Sigmoid colon (tissue), 7 donors: Measurements from ENCODE around the gene TRMT112. TPM values are rescaled to one million over a fixed set of nuclear protein-coding genes. Genes with fewer than 3 reads are reported as not detected.

ENCODE experiments used
- DNase-seq: peaks from one replicate; pipeline ENCODE4 v3.0.0-alpha.2; 2019
- H3K27ac ChIP-seq, 4 donors: fragments of 200-600 bp; sonication (generic); one replicate each; pipeline ENCODE4 v1.5.1; 2016 to 2019; ENCODE audit warnings: mild to moderate bottlenecking in 1 of 4
- H3K27me3 ChIP-seq, 3 donors: fragments of 200-600 bp; sonication (generic); one replicate each; pipeline ENCODE4 v1.5.1; 2019; ENCODE audit warnings: mild to moderate bottlenecking in 1 of 3
- H3K36me3 ChIP-seq, 4 donors: fragments of 200-600 bp; sonication (generic); one replicate each; pipeline ENCODE4 v1.5.1; 2016 to 2019
- H3K4me1 ChIP-seq, 4 donors: fragments of 200-600 bp; sonication (generic); one replicate each; pipeline ENCODE4 v1.5.1; 2017 to 2019
- H3K4me3 ChIP-seq, 4 donors: fragments of 200-600 bp; sonication (generic); one replicate each; pipeline ENCODE4 v1.5.1; 2017 to 2019; ENCODE audit warnings: mild to moderate bottlenecking in 2 of 4, moderate library complexity in 1 of 4
- H3K9me3 ChIP-seq, 4 donors: fragments of 200-600 bp in 3 of 4; sonication (generic) in 3 of 4; one replicate each; pipeline versions ENCODE4 v1.5.1 to v1.6.1; 2013 to 2019
- CTCF ChIP-seq, 4 experiments: fragments of 450-650 bp in 3 of 4; fragments of 200-600 bp in 1 of 4; IDR thresholded peaks; one replicate each; pipeline ENCODE4 v1.5.1; 2016 to 2019; ENCODE audit warnings: antibody characterized with exemption in 4 of 4, mild to moderate bottlenecking in 3 of 4, moderate library complexity in 2 of 4
- EP300 ChIP-seq, 4 donors: sonication (generic); formaldehyde crosslinking; IDR thresholded peaks; one replicate each; pipeline ENCODE4 v1.6.1; 2017; ENCODE audit warnings: antibody characterized with exemption in 4 of 4
- POLR2A ChIP-seq, 2 donors: fragments of 450-650 bp; IDR thresholded peaks; one replicate each; pipeline ENCODE4 v1.6.1; 2016; ENCODE audit warnings: antibody characterized with exemption in 2 of 2, mild to moderate bottlenecking in 2 of 2, moderate library complexity in 2 of 2
- POLR2AphosphoS5 ChIP-seq, 4 donors: sonication (generic); formaldehyde crosslinking; IDR thresholded peaks; one replicate each; pipeline ENCODE4 v1.6.1; 2017; ENCODE audit warnings: antibody characterized with exemption in 4 of 4
- WGBS, 2 donors: extraction: QIAGEN DNeasy Blood & Tissue Kit; methylation state at CpG; one replicate each; pipeline ENCODE4 v1.1.7; 2013; 5-methylcytosine and 5-hydroxymethylcytosine counted together
- intact Hi-C: fragments of 100-400 bp; cut with DNase I; formaldehyde crosslinking; loops from one replicate; pipeline ENCODE4 v1.15.1; 2023
- polyA plus RNA-seq, 3 donors: library from polyadenylated mRNA; stranded (reverse); fragments of 200-250 nt; gene quantifications; one replicate each; pipeline ENCODE4 v1.2.3, GENCODE V29; 2013
- total RNA-seq, 4 donors: library from RNA; depleted of rRNA; stranded (reverse); fragments of >200 nt; gene quantifications; one replicate each; pipeline ENCODE4 v1.1.0, GENCODE V29; 2016
- donor health status: healthy with polysubstance abuse.
- donor health status: Bipolar disorder and iron deficiency.
- donor health status: healthy.

TRMT112 gene
- total and polyA plus RNA-seq, 7 donors: 148 to 353 (median 232) TPM

- intact Hi-C loops: no loop called here
- Histone ChIP-seq H3K27ac (peak overlapping the region; percentile 87 to 97 (median 96)), H3K36me3 (no peaks in the 10 kb centered on the region), H3K27me3 (peaks cover 0 to 20% (median 8%) of the 10 kb centered on the region in 3 donors), H3K4me1 (peaks cover 0 to 31% (median 24%) of the 10 kb centered on the region in 4 donors), H3K9me3 (no peaks in the 10 kb centered on the region), H3K4me3 (peak overlapping the region; percentile 68 to 91 (median 84))
- 6 to 22% methylated on average over 9 of the region's 9 CpGs for WGBS, 2 donors
- no peak for DNase-seq
- TF ChIP-seq POLR2A (IDR thresholded peaks at IDR 0.05) (no peak), POLR2AphosphoS5 (IDR thresholded peaks at IDR 0.05) (no peak), EP300 (IDR thresholded peaks at IDR 0.05) (no peak), CTCF (IDR thresholded peaks at IDR 0.05) (no peak)
Observed at GRCh38 chr11:64306563-64306875, 10.8 kb downstream of the TRMT112 start.

GRCh38 chr11:64305691-64306562 lies 11.4 kb downstream of the TRMT112 start:
- Histone ChIP-seq H3K36me3 (no peaks in the 10 kb centered on the region), H3K27me3 (peaks cover 0 to 26% (median 11%) of the 10 kb centered on the region in 3 donors), H3K9me3 (no peaks in the 10 kb centered on the region), H3K4me1 (peaks cover 0 to 33% (median 28%) of the 10 kb centered on the region in 4 donors), H3K4me3 (peak overlapping the region; percentile 68 to 91 (median 84)), H3K27ac (peak overlapping the region; percentile 87 to 97 (median 96))
- intact Hi-C loops: no loop called here
- peak; percentile 85 for DNase-seq
- 1% methylated on average over 71 of the region's 71 CpGs for WGBS, 2 donors
- no peak for TF ChIP-seq POLR2A (IDR thresholded peaks at IDR 0.05)
- no peak for TF ChIP-seq CTCF (IDR thresholded peaks at IDR 0.05)
- no peak for TF ChIP-seq POLR2AphosphoS5 (IDR thresholded peaks at IDR 0.05)
- no peak for TF ChIP-seq EP300 (IDR thresholded peaks at IDR 0.05)

- Histone ChIP-seq H3K9me3 (no peaks in the 10 kb centered on the region), H3K27ac (peak within 1 kb of the TSS; percentile 87 to 97 (median 96)), H3K4me1 (peaks cover 0 to 40% (median 36%) of the 10 kb centered on the region in 4 donors), H3K4me3 (peak within 1 kb of the TSS; percentile 68 to 91 (median 84)), H3K27me3 (peaks cover 6 to 34% (median 19%) of the 10 kb centered on the region in 3 donors), H3K36me3 (no peaks in the 10 kb centered on the region)
- TF ChIP-seq POLR2AphosphoS5 (IDR thresholded peaks at IDR 0.05) (peak; percentile 83 to 89 (median 88)), CTCF (IDR thresholded peaks at IDR 0.05) (no peak), POLR2A (IDR thresholded peaks at IDR 0.05) (peak in 1 of 2 donors; percentile 24)
- 0% methylated on average over 81 of the region's 81 CpGs for WGBS, 2 donors
- peak; percentile 100 for DNase-seq
- intact Hi-C loops: no loop called here
Observed at GRCh38 chr11:64305075-64305690, 12.2 kb downstream of the TRMT112 start, which contains the start of gene ESRRA. ESRRA (plus strand) TSS chr11:64305524; CDS start chr11:64307180, 1,656 bp downstream.

GRCh38 chr11:64304316-64305072 lies 12.9 kb downstream of the TRMT112 start:
- H3K27ac ChIP-seq: peak overlapping the region; percentile 87 to 97 (median 96)
- H3K27me3 ChIP-seq: peaks cover 9 to 40% (median 26%) of the 10 kb centered on the region in 3 donors
- H3K4me3 ChIP-seq: peak overlapping the region; percentile 53 to 91 (median 84)
- intact Hi-C loops: loop anchor here (1.0 to 5.0 kb wide), 2 partner anchors 57 to 100 kb away; partner anchors contain the start of gene PPP1R14B
- peaks cover 0 to 47% (median 43%) of the 10 kb centered on the region in 4 donors for H3K4me1 ChIP-seq
- peak; percentile 85 to 97 (median 91) for TF ChIP-seq CTCF (IDR thresholded peaks at IDR 0.05)
- no peak for TF ChIP-seq EP300 (IDR thresholded peaks at IDR 0.05)
- TF ChIP-seq POLR2AphosphoS5 (IDR thresholded peaks at IDR 0.05): peak in 2 of 4 donors; percentile 13 to 50
- DNase-seq: peak; percentile 97
- WGBS, 2 donors: 0 to 1% methylated on average over 46 of the region's 46 CpGs
- H3K9me3 ChIP-seq: no peaks in the 10 kb centered on the region
- no peaks in the 10 kb centered on the region for H3K36me3 ChIP-seq
